GM12891 (cell line): Measurements from ENCODE around the gene KNDC1.

Experiments
- POLR2A ChIP-seq: IDR thresholded peaks from 2 replicates; pipeline ENCODE4 v1.6.1; 2011; ENCODE audit warnings: low read depth, low read length, control low read depth
- POLR2AphosphoS5 ChIP-seq: IDR thresholded peaks from 2 replicates; pipeline ENCODE4 v1.6.1; 2011; ENCODE audit warnings: low read depth, low read length, control low read depth
- POU2F2 ChIP-seq: IDR thresholded peaks from 2 replicates; pipeline ENCODE4 v1.6.1; 2011; ENCODE audit warnings: low read depth, mild to moderate bottlenecking, control low read depth, low read length, moderate library complexity
- SPI1 ChIP-seq: IDR thresholded peaks from 2 replicates; pipeline ENCODE4 v1.6.1; 2011; ENCODE audit warnings: low read depth, low read length, control low read depth
- TAF1 ChIP-seq: IDR thresholded peaks from 2 replicates; pipeline ENCODE4 v1.6.1; 2011; ENCODE audit warnings: low read depth, low read length, control low read depth

- no peak for TF ChIP-seq TAF1
- TF ChIP-seq POLR2AphosphoS5: no peak
- no peak for TF ChIP-seq POLR2A
- no peak for TF ChIP-seq SPI1
- TF ChIP-seq POU2F2: no peak
These were observed 3.1 kb upstream of the KNDC1 start for GRCh38 chr10:133156674-133157579.
